NCI-H1694 treated with DMSO at 0.1 percent for 48 hours (cell line): ENCODE results near the gene GNAI2.
"Not testable (repeated sequence)": the region's sequence is repeated elsewhere in the genome, so short reads cannot be mapped to it uniquely, and the experiment has no call there.

ENCODE experiments used
- DNase-seq: peaks from one replicate; lab custom pipeline; 2025; lab: John Stamatoyannopoulos, UW

GNAI2 gene

GRCh38 chr3:50226888-50227389, 9.1 kb upstream of the GNAI2 start:
- DNase-seq = no peak

GRCh38 chr3:50227390-50228183, 8.4 kb upstream of the GNAI2 start:
- DNase-seq = peak; percentile 60

GRCh38 chr3:50228184-50228763, 7.7 kb upstream of the GNAI2 start:
- not testable (repeated sequence) for DNase-seq

GRCh38 chr3:50229490-50229889, 6.5 kb upstream of the GNAI2 start:
- DNase-seq = no peak

- DNase-seq = no peak
These were observed 5.8 kb upstream of the GNAI2 start for GRCh38 chr3:50230104-50230793.

GRCh38 chr3:50230794-50231125, 5.2 kb upstream of the GNAI2 start:
- no peak for DNase-seq

GRCh38 chr3:50231581-50231980, 4.4 kb upstream of the GNAI2 start:
- DNase-seq = no peak

- no peak for DNase-seq
These were observed 3.7 kb upstream of the GNAI2 start for GRCh38 chr3:50232303-50232702.

GRCh38 chr3:50233176-50233575, 2.8 kb upstream of the GNAI2 start:
- DNase-seq = no peak

GRCh38 chr3:50236484-50237132, 604 bp downstream of the GNAI2 start:
- DNase-seq = no peak

- no peak for DNase-seq
These were observed 1.2 kb downstream of the GNAI2 start for GRCh38 chr3:50237133-50237651.

- no peak for DNase-seq
These were observed 1.9 kb downstream of the GNAI2 start for GRCh38 chr3:50237754-50238548.

GRCh38 chr3:50238549-50239026, 2.6 kb downstream of the GNAI2 start:
- DNase-seq = no peak

- DNase-seq = no peak
These were observed 3.6 kb downstream of the GNAI2 start for GRCh38 chr3:50239649-50240048.

GRCh38 chr3:50241163-50241562, 5.2 kb downstream of the GNAI2 start:
- DNase-seq = no peak

GRCh38 chr3:50241713-50242380, 5.8 kb downstream of the GNAI2 start:
- no peak for DNase-seq

- no peak for DNase-seq
These were observed 6.4 kb downstream of the GNAI2 start for GRCh38 chr3:50242381-50242770.

GRCh38 chr3:50242851-50243542, 7.0 kb downstream of the GNAI2 start:
- no peak for DNase-seq

GRCh38 chr3:50243543-50243895, 7.5 kb downstream of the GNAI2 start:
- DNase-seq = no peak

- not testable (repeated sequence) for DNase-seq
These were observed 8.8 kb downstream of the GNAI2 start for GRCh38 chr3:50244813-50245212.
